AG08395 (cell line): ENCODE data around the gene SHISA9.
"Not testable (repeated sequence)": the region's sequence is repeated elsewhere in the genome, so short reads cannot be mapped to it uniquely, and the experiment has no call there.

Source experiments
- DNase-seq: peaks from one replicate; pipeline ENCODE4 v3.0.0; 2012; ENCODE audit warnings: mixed read lengths, low spot score

Gene SHISA9

GRCh38 chr16:12900156-12900555 lies 1.2 kb upstream of the SHISA9 start:
- no peak for DNase-seq

- no peak for DNase-seq
Observed at GRCh38 chr16:12900599-12901203, 697 bp upstream of the SHISA9 start.

- no peak for DNase-seq
Observed at GRCh38 chr16:12901204-12901596, 198 bp upstream of the SHISA9 start.

- no peak for DNase-seq
Observed at GRCh38 chr16:12902511-12903372, 1.3 kb downstream of the SHISA9 start.

GRCh38 chr16:12903407-12904328 lies 2.3 kb downstream of the SHISA9 start:
- DNase-seq: no peak

GRCh38 chr16:12904329-12904671 lies 2.9 kb downstream of the SHISA9 start:
- no peak for DNase-seq

GRCh38 chr16:12906271-12906670 lies 4.9 kb downstream of the SHISA9 start:
- DNase-seq: no peak

- DNase-seq: no peak
Observed at GRCh38 chr16:12906765-12907516, 5.5 kb downstream of the SHISA9 start.

GRCh38 chr16:12907670-12908233 lies 6.4 kb downstream of the SHISA9 start:
- no peak for DNase-seq

- DNase-seq: no peak
Observed at GRCh38 chr16:12917246-12917645, 15.8 kb downstream of the SHISA9 start.

- DNase-seq: peak; percentile 49
Observed at GRCh38 chr16:12917653-12918052, 16.3 kb downstream of the SHISA9 start.

- DNase-seq: no peak
Observed at GRCh38 chr16:12920739-12921138, 19.3 kb downstream of the SHISA9 start.

- not testable (repeated sequence) for DNase-seq
Observed at GRCh38 chr16:12923640-12924039, 22.2 kb downstream of the SHISA9 start.

- no peak for DNase-seq
Observed at GRCh38 chr16:12925026-12925800, 23.8 kb downstream of the SHISA9 start.

- DNase-seq: no peak
Observed at GRCh38 chr16:12927591-12927990, 26.2 kb downstream of the SHISA9 start.

GRCh38 chr16:12930881-12931280 lies 29.5 kb downstream of the SHISA9 start:
- no peak for DNase-seq

- DNase-seq: no peak
Observed at GRCh38 chr16:12936391-12936790, 35.0 kb downstream of the SHISA9 start.

GRCh38 chr16:12941896-12942295 lies 40.5 kb downstream of the SHISA9 start:
- no peak for DNase-seq

- no peak for DNase-seq
Observed at GRCh38 chr16:12942861-12943260, 41.5 kb downstream of the SHISA9 start.

GRCh38 chr16:12944300-12944699 lies 42.9 kb downstream of the SHISA9 start:
- DNase-seq: no peak

GRCh38 chr16:12951392-12951791 lies 50.0 kb downstream of the SHISA9 start:
- no peak for DNase-seq
